Activated CD4-positive, CD25-positive, alpha-beta regulatory T cell treated with anti-CD3 and anti-CD28 coated beads, Interleukin-2, amount 50 U/mL, for 72 hours (primary cell): ENCODE measurements around the gene RABGAP1L.

Experiments
- DNase-seq: peaks from one replicate; pipeline ENCODE4 v3.0.0; 2021

RABGAP1L gene

DNA sequence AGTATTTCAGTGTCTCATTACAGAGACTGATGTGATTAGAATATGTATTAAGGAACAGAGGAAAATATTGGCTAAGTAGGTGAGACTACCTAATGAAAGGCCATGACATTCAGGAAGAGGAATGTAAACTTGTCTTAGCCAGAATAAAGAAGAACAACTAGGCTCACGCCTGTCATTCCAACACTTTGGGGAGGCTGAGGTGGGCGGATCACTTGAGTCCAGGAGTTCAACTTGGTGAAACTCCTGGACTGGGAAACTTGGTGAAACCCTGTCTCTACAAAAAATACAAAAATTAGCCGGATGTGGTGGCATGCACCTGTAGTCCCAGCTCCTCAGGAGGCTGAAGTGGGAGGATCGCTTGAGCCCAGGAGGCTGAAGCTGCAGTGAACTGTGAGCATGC is 825.6 kb downstream of the RABGAP1L start:
- no peak for DNase-seq

DNA sequence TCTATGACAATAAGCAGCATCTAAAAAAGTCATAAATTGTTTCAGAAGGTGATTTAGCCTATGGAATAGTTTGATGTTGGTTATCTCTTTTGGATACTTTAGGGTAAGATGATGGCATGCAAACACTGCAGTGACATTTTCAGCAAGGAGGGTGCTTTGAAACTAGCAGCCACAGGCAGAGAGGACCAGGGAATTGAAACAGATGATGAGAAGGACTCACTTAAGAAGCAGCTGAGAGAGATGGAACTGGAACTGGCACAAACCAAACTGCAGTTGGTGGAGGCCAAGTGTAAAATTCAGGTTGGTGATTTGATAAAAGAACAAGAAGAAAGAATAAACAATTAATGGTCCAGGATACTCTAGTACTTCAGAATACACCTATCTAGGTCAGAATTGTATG is 829.2 kb downstream of the RABGAP1L start:
- no peak for DNase-seq

DNA sequence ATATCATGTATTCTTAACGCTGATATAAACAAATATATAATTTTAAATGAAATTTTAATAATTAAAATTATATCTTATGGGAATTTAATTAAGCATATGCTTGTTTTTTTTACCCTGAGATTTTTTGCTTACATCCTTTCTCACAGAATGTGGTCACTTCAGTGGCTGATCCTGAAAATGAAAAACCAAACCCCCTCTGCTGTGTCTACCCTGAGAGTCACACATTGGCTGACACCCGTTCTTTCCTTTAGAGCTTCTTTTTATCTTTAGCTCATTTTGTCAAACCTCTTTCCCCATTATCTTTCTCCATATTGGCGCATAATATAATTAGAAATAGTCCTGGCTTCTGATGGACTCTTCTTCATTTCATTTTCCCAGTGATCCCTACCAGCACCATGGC is 829.7 kb downstream of the RABGAP1L start:
- no peak for DNase-seq

DNA sequence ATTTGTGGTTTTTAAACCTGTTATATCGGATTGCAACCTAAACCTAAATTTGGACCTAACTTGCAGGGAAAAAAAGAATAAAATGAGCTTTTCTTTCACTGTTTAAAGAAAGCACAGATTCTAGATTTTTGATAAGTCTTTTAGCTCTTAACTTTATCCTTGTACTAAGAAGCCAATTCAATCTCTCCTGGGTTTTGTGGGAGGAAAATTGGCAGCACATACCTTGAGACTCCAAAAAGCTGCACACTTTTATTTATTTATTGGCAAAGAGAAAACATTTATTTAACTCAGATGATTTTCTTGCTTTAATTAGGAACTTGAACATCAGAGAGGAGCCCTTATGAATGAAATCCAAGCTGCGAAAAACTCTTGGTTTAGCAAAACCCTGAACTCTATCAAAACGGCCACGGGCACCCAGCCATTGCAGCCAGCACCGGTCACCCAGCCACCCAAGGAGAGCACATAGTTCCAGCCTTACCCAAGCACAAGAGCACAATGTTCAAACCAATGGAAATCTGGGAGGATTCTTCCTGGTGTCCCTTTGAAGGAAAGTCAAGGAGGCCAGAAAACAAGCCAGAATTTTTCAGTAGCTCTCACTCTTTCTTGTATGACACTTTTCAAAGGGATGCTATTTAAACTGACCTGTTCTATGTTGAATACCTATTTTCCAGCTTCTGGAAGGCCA is 830.4 kb downstream of the RABGAP1L start:
- DNase-seq, result no peak

DNA sequence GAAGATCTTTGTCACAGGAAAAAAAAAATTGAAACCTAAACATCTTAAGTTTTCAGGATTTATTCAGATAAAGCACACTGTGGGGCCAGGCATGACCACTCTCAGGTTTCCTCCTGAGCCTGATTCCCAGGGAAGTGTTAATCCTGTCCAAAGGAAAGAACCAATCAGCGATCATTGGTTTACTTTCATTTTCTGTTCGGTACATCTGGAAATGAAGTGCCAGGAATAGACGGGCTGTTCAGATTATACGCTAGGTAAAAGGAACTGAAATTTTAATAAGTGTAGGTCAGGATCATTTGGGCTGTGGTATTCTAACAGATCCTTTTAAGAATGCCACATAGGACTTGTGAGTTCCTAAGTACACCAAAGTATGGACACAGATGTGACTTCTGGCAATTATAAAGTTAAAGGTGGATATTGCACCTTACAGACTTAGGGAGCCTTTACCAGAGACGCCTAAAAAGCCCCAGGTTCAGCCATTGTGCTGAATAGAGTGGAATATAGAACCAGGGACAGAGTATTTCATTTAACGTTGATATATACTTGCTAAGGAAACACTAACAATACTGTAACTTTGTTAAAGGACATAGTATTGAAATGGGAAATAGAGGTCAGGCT is 831.2 kb downstream of the RABGAP1L start:
- DNase-seq, result no peak

DNA sequence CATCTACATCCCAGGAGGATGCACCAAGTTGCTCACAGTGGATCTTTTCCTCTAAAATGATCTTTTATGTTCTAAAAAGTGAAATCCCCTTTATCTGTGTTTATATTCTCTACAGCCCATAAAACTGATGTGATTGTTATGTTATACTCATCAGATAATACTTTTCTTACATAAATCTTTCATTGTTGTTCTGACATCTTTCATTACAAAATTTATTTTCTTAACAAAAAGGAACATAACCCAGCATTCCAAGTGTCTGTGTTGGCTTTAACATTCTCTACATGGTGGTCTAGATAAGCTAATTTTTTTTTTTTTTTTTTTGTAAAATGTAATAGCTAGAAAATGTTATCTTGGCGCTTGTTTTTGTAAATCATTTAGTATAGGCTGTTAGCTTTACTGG is 832.2 kb downstream of the RABGAP1L start:
- no peak for DNase-seq

DNA sequence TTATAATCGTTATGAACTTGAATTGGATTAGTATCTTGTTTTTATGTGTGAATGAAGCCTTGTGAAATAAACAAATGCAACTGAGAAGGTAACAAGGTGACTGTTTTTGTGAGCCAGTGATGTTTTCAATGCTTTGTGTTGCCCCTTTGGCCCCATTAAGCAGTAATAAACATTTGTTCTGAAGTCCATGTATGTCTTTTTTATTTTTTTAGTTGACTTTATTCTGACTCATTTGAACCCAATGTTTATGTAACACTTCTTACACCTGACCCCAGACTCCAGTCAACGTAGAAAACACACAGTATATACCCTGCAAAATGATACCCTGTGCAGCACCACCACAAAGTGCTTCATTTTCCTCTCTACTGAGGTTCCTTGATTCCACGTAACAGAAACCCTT is 835.8 kb downstream of the RABGAP1L start:
- DNase-seq, result no peak

DNA sequence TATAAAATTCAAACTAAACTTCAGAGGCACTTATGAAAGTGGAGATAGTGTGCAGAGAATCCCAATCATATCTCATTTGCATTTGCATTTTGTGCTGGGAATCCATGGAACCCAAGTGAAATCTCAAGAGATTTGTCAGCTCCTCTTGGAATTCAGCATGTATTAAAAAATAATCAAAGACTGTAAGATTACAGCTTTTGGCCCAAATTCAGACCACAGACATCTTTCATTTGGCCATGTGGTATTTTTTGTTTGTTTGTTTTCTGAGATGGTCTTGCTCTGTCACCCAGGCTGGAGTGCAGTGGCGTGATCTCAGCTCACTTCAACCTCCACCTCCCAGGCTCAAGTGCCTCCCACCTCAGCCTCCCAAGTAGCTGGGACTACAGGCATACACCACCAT is 836.6 kb downstream of the RABGAP1L start:
- DNase-seq, result no peak

DNA sequence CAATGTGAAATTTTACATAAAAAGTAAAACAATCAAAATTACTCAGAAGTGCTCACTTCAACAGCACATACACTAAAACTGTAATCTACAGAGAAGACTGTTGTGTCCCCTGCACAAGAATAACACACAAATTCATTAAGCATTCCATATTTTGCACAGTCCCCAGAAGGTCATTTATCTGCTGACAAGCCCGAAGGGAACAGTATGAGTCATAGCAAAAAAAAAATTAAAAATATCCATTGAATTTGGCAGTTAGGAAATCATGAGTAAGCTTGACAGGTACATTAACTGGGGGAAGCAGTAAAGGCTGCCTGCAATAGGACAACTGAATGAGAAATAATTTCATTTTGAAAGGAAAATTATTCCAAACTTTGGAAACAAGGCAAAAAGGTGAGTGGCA is 837.2 kb downstream of the RABGAP1L start:
- no peak for DNase-seq

DNA sequence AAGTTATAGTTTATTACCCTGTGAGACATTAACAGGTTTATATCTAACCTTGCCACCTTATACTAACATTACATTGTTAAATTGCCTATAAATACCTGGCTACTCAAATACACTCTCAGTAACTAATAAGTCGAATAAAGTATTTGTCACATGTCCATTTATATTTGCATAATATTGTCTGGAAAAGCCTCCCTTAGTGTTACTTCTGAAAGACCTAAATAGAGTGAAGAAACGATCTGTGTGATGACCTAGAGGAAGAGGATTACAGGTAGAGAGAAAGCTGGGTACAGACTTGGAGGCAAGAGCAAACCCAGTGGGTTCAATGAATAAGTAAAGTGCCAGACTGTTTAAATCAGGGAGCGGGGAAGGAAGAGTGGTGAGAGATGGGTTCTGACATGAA is 837.7 kb downstream of the RABGAP1L start:
- DNase-seq, result no peak

DNA sequence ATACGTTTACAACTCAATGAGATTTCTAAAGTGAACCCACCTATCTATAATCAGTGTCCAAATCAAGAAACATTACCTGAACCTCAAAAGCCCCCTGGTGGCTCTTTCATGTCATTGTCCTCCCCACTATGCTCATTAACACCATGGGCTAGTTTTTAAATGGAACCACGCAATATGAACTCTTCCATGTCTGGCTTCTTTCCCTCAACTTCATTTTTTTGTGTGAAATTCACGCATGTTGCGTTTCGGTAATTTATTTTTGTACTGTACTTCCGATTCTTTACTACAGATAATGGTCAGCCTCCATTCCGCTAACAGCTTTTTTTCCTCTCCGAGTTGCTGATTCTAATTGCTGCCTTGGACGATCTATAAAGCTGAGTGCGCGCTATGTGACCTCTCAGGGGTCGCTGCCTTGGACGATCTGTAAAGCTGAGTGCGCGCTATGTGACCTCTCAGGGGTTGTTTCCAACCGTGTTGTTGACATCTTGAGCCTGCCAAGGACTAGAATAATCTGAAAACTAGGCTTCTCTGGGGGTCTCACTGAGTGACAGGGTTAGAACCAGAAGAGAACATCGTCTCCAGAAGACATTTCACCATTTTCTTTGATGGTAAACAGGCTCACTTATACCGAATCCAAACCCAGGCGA is 839.4 kb downstream of the RABGAP1L start:
- DNase-seq, result no peak

DNA sequence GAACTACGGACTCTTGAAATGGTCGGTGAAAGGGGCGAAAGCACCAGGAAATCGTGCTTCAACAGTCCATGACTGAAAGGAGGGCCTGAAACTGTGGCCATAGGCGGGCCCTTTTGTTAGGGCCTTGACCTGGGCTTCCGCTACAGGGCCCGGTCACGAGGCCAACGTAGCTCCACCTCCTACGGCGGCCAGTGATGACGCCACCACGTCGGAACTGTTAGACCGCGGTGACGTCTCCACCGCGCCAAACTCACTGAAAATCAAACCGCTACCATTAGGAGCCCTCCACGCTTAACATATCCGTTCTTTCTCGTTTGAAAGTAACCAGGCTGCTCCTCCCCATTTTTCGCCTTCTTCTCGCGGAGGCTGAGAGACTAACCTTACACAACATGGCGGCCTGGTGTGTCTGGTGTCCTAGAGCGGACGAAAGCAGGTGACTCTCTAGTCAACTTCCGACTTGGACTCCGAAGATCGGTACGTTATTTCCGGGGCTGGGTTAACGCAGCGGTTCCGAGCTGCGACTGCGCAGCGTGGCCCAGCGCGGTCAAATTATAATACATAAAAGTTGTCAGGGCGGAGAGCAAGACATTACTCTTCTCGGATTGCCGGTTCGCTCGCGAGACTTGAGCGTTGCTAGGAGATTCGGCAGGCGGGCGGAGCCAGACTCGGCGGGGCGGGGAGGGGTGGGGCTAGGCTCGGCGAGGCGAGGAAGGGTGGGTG is 840.1 kb downstream of the RABGAP1L start:
- DNase-seq, result peak; percentile 96

DNA sequence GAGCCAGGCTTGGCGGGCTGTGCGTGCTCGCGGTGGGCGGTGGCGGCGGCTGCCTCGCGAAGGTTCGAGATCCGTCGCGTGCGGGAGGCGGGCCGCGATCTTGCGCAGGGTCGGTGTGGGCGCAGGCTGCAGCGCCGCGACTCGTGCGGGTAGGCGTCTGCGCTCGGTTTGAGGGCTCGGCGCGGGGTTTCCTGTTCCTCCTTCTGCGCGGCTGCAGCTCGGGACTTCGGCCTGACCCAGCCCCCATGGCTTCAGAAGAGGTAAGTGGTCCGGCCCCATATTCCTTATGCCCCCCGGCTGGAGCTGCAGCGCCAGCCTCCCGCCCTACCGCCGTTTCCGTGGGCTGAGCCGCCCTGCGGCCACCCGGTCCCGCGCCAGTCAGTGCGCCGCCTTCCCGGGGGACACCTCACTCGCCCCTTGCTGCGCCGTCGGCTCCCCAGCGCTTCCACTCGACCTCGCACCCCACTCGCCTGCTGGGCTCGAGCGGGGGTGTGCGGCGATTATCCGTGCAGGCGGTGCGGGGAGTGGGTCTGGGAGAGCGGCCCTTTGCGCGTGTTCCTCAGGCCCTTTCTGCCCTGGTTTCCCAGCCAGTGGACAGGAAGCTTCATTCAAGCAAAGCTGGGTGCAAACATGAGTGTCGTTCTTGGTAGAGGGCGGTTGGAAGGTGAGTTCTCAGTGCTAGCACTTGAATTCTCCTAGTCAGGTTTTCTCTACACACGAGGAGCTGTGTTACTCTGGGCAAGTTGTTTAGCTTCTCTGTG is 840.8 kb downstream of the RABGAP1L start, which contains the start of gene CACYBP:
TSS of gene CACYBP (plus strand) at position 12 of the 761 bp plus-strand sequence. CDS start at position 246, 234 bp downstream.
- peak; percentile 60 for DNase-seq

DNA sequence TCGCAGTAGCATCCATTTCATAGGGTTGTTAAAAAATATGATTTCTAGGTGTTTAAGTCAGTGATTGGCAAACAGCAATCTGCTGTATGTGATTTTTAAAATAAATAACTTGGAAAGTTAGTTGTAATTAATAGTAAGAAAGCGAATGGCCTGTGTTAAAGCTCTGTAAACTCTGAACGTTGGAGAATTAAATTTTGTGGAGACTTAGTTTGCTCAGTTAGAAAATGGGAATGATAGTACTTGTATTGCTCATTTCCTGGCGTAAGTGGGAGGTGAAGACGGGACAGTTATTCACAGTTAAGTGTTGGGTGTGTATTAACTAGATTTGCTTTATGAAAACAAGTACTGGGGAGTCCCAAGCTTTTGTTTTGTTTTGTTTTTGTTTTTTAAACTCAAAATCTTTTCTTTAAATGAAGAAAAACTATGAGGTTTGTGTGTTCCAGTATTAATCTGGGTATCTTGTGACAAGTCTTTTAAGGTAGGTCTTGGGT is 841.4 kb downstream of the RABGAP1L start:
- no peak for DNase-seq

DNA sequence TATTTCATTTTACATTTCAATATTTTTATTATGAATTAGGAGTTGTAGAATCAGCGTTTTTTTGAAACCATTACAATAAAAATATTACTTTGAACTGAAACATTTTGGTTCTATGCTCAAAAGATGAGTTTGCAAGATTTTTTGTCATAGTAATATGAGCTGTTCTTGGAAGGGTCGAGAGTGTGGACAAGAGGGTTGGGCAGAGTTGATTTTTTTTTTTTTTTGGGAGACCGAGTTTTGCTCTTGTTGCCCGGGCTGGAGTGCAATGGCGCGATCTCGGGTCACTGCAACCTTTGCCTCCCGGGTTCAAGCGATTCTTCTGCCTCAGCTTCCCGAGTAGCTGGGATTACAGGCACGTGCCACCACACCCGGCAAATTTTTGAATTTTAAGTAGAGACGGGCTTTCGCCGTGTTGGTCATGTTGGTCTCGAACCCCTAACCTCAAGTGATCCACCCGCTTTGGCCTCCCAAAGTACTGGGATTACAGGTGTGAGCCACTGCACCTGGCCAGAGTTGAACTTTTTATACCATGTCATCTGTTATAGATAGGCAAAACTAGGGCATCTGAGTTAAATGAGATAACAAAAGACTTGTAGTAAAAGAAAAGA is 843.7 kb downstream of the RABGAP1L start:
- DNase-seq, result no peak

DNA sequence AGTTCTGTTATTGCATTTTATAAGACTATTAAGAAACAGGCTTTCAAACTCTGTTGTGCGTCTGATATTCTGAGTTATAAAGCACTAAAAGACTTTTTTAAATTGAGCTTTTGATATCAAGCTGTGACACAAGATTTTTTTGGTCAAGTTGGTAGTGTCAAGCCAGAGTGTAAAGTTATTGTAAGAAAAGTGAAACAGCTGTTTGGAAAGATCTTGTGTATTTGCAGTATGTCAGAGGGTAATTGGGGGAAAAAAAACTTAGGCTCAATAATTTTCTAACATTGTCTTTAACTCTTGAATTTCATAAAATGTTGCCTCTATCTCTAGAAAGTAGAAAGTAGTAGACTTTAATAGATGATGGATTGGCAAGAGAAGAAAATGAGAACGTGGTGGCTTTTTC is 844.2 kb downstream of the RABGAP1L start:
- no peak for DNase-seq

DNA sequence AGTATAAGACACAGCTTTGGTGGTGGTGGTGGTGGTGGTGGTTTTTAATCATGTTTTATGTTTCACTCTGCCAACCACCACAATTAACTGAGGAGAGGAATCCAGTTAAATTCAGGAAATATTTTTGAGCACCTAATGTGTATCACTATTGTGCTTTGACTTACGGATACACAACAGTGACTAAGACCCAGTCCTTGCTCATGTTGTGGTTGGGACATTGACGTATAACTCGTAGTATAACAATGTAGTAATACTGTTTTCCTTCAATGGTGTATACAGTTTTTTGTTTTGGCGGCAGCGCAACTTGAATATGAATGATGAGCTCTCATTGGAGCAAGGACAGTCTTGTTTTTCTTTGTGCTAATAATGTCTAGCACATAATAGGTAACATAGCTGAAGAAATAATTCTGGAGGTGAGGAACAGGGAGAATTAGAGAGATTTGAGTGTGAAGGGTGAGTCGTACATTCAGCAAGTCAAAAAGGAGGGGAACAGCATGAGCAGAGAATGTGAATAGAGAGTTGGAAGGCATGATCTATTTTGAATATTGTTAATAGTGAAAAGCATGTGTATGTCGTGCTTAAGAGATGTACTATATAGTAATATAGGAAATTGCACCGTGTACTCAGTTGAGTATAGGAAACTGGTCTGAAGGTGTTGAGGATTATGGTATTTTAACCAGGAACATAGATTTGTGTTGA is 845.9 kb downstream of the RABGAP1L start:
- DNase-seq, result no peak

DNA sequence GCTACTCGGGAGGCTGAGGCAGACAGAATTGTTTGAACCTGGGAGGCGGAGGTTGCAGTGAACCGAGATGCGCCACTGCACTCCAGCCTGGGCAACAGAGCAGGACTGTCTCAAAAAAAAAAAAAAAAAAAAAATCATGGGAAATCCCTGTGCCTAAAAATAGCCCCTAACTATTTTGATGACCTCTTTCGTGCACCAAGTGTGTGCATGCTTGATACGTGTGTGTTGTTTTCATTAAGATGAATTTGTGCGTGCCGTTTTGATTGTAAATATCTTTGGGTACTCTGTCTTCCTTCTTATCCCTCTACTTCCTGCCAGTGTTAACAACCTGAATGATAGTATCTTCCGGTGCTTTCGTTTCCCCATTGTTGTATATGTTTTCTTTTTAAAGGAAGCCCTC is 850.2 kb downstream of the RABGAP1L start:
- no peak for DNase-seq

DNA sequence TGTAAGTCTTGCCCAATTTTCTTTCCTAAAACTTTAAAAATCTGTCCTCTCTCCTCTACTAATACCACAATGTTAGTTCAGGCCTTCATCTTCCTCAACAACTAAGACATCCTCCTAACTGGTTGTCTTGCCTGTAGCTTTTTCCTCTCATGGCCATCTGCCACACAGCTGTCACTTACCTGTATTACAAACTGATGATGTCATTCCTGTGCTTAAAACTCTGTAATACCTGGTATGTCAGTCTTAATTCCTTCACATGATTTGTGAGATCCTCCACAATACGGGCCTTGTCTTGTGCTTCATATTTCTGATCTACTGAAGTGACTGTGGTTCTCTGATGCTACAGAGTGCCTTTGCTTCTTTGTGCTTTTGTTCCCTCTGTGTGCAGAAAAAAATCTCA is 854.1 kb downstream of the RABGAP1L start:
- no peak for DNase-seq

DNA sequence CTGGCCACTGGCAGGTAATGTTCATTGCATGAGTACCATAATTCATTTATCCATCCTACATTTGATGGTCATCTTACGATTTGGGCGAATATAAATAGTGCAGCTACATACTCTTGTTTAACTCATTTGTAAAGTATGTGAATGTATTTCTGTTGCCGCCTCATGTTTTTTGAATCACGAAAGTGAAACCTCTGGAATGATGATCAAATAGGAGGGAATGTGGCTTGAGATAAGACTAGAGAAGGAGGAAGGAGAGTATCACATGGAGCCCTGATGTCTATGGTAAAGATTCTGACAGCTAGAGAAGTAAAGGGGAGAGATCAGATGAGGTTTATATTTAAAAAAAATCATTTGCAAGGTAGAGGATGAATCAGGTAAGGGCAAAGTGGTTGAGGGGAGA is 855.9 kb downstream of the RABGAP1L start:
- DNase-seq, result no peak

DNA sequence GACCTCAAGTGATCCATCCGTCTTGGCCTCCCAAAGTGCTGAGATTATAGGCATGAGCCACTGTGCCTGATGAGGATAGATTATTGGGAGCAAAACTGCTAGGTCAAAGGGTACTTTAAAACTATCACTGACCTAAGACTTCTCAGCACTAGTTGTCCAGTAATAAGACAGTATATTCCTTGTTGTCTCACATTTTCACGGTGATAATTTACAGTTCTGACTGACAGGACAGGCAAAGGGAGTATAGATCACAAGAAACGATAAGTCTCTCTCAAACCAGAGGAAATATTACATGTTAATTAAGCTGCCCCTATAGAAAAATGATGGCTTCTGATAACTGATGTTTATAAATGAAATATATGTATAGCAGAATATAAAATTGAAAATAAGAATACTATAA is 860.2 kb downstream of the RABGAP1L start:
- no peak for DNase-seq
